GM19099 (cell line): ENCODE results near the gene VWA5B1.

Experiments
- POLR2A ChIP-seq: IDR thresholded peaks from 3 replicates; pipeline ENCODE4 v1.6.1; 2011; ENCODE audit warnings: low read depth; ENCODE audit not compliant: insufficient read length; ENCODE audit errors: extremely low read depth

VWA5B1 gene

DNA sequence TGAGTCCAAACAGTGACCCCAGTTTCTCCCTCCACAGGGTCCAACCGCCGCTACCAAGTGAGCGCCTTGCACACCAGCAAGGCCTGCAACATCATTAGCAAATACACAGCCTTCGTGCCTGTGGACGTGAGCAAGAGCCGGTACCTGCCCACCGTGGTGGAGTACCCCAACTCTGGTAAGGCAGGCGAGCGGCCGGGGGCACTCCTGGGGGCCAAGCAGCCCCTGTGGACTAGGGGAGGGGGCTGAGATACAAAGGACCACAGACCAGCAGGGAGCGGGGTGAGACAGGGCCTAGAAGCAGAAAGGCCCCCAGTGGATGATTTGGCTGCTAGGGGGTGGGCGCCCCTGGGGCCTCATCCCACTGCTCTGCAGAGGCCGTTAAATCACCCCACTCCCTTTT, 54.7 kb downstream of the VWA5B1 start:
- TF ChIP-seq POLR2A = no peak

DNA sequence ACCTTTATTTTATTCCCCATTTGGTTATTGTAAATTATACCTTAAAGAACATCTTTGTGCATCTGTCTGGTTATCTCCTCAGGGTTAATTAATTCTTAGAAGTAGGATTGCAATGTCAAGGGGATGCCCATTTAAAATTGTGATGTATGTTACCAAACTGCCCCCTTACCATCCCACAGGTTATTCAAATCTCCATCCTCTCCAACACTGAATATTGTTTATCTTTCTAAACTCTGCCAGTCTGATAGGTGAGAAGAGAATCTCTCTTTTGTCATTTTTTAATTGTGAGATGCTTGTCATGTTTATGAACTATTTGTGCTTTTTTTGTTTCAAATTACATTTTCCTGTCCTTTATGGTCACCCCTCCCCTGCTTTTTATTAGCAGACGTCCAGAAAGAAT, 55.8 kb downstream of the VWA5B1 start:
- no peak for TF ChIP-seq POLR2A

DNA sequence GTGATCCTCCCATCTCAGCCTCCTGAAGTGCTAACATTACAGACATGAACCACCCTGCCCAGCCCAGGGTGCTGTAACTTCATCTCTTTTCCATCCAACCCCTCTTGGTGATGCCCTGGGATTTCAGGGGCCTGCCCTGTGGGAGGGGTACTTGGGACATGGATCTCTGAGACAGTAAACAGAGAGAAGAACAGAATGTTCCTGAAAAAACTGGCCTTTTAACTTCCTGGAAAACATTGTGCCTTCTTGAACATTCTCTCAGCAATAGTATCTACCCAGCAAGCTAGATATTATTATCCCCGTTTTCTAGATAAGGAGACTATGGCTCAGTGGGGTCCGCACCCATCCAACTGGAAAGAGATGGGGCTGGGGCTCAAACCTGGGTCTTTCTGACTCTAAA, 57.0 kb downstream of the VWA5B1 start:
- TF ChIP-seq POLR2A = no peak

DNA sequence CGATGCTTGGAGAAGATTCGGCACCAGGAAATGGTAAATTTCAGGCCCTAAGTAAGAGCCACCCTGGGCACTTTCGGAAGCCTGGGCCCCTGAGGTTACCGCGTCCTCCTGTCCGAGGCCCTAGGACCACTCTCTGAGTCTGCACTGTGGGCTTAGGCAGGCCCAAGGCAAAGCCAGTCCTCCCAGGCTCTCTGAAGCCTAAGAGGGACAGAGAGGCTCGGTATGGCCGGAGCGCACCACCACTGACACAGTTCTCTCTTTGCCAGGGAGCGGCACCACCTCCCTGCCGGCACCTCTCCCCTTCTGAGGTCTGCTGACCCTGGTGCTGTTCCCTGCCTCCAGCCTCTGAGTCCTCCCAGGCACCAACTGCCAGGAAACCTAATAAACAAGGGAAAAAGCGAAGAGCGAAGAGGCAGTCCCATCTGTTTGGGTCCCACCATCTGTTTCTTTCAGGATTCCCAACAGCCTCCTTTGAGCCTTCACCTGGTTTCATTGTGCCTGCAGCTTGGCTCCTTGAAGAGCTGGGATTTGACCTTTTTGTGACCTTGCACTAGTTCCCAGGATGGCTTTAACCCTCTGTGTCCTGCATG, 57.7 kb downstream of the VWA5B1 start:
- no peak for TF ChIP-seq POLR2A

DNA sequence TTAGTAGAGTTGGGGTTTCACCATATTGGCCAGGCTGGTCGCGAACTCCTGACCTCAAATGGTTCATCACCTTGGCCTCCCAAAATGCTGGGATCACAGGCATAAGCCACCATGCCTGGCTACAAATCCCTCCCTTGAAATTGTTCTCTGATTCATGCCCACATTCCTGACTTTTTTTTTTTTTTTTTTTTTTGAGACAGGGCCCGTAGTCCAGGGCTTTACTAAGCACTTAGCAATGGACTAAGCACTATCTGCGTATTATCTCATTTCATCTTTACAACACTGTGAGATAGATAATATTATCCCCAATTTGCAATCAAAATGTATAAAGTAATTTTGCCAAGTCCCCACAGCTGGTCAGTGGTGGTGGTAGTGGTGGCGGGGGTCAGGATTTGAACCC, 58.9 kb downstream of the VWA5B1 start:
- TF ChIP-seq POLR2A = no peak

DNA sequence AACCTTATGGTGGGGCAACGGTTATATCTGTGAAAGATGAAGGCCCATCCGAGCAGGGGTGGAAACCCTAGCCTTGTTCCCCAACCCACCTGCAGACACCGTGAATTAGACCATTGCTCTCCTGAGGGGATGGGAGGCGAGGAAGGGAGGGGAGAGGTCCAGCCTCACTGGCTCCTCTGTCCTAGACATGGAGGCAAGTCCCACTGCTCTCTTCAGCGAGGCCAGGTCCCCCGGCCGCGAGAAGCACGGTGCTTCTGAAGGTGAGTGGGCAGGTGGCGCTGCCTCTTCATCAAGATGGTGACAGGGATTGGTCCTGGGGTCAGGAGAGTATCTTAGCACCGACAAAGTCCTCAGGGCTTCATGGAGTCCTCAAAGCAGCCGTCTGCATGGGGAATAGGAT, 59.3 kb downstream of the VWA5B1 start:
- TF ChIP-seq POLR2A = no peak

DNA sequence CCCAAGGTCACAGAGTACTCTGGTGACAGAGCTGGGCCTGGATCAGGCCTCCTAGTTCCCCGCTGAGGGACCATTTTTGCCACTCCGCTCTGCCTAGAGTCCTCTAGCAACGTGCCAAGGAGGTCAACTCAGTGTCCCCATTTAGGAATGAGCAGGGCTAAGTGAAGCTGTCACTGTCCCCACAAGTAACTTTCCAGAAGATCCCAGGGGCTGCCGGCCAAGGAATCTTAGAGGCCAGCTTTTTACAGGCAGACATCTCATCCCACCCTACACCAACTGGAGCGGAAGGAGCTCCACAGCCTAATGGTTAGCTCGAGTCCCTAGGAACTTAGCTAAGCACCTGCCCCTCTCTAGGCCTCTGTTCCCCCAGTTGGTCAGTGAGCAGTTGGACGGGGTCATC, 59.7 kb downstream of the VWA5B1 start:
- TF ChIP-seq POLR2A = no peak

DNA sequence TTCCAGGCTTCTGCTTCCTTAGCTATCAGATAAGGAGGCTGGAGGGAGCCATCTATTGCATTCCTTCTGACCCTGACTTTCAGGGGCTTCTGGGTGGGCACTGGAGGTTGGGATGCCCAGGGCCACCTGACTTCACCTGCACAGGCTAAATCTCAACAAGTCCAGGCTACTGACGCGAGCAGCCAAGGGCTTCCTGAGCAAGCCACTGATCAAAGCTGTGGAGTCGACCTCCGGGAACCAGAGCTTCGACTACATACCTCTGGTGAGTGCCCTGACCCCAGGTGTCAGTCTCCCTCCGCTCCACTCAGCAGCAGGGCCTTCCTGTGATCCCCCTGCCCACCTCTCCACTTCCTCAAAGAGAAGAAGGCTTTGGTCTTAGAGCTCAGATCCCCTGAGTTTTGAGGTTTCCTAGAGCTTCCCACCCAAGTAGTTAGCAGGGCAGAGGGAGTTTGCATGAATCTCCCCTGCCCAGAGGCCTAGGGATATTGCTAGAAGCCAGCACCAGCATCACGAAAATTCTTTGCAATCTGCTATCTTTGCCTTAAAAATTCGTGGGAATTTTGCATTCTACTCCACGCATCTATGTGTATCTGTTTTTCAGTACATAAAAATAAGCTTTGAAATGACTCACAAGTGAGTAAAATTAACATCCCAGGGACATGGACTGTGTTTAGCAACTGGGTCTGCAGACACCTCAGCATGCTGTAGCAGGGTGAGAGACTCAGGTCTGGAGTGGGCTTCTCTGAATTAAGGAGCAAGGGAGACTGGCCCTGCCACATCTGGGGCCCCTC, 61.4 kb downstream of the VWA5B1 start:
- TF ChIP-seq POLR2A = no peak

DNA sequence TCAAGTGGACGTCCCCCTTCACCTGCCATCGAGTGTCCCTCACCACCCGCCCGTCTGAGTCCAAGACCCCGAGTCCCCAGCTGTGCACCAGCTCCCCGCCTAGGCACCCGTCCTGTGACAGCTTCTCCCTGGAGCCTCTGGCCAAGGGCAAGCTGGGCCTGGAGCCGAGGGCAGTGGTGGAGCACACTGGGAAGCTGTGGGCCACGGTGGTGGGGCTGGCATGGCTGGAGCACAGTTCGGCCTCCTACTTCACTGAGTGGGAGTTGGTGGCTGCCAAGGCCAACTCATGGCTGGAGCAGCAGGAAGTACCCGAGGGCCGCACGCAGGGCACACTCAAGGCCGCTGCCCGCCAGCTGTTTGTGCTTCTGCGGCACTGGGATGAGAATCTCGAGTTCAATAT, 63.2 kb downstream of the VWA5B1 start:
- TF ChIP-seq POLR2A = no peak

DNA sequence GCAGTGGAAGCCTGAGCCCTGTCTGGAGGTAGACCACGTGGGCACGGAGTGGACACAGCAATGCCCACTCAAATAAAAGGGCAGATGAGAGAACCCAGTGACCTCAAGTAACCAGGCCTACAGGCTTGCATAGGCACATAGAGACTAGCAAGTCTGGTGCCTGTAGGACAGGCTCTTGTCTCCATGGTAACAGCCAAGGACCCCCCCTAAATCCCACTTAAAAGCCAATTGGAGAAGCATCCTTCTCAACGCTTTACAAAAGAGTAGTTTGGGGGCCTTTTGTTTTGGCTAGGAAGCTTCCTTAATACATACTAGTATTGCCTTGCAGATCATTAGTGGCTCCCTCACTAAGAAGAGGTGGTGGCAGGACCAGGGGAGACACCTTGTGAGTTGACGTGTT, 63.9 kb downstream of the VWA5B1 start:
- no peak for TF ChIP-seq POLR2A

DNA sequence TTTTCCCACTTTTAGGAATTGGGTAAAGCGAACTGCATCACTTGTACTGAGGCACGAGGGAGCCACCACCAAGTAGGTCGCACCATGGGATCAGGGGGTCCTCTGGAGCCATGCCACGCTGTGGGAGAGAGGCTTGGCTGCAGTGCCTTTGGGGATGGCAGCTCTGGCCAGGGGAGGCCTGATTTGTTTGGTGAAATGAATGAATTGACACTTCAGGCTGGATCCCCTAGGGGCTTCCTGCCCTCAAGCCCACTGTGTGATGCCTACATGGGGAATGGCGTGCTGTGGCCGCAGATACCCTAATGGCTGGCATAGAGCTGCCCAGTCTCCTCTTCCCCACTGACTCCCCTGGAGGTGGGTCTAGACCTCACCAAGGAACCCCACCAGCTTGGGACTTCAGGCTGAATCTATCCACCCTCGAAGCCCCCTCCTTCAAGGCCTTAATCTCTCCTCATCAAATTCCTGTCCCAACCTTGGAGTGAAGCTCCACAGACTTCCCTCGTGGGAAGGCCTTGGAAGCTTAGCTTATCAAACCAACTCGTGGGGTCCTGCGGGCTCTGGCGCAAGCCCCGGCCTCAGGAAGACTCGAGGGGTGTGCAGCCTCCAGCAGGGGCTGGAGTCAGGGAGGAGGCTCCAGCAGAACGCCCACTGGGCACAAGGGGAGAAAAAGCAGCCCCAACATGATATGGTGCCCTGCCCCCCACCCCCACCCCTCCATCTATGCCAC, 64.6 kb downstream of the VWA5B1 start:
- no peak for TF ChIP-seq POLR2A

DNA sequence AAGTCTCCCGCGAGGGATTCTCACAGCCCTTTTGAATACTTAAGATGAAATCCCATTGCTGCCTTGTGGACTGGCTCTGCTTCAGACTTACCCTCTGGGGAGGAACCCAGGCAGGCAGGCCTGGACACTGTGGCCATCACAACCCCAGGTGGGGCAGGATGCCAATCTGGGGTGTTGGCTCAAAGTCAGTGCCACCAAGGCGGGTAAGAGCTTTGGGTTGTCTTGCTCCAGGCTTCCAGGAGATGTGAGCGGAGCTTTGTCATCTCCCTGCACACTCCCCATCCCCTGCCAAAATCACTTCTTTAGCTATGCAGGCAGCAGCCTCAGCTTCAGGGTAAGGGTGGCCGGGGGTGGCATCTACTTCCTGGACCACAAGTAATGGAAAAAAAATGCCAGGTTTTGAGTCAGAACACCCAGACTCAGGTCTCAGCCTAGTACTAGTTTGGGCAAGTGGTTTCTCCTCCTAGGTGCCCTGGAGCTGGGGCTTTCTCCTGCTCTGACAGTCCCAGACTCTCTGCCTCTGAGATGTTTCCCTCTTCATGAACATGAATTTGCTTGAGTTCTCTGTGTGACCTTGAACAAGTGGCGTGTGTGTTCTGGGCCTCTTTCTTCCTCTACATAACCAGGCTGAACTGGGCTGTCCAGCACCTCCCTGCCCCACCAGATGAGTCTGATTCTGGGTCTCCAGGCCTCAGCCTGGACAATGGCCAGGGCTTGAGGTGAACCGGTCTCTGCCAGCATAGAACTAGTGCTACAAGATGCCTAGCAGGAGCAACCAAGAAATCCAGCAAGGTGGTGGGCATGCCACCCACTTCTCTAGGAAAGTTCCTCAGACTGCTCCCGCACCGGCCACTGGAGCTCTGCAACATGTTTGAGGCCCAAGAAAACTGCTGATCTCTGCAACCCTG, 65.4 kb downstream of the VWA5B1 start:
- no peak for TF ChIP-seq POLR2A

DNA sequence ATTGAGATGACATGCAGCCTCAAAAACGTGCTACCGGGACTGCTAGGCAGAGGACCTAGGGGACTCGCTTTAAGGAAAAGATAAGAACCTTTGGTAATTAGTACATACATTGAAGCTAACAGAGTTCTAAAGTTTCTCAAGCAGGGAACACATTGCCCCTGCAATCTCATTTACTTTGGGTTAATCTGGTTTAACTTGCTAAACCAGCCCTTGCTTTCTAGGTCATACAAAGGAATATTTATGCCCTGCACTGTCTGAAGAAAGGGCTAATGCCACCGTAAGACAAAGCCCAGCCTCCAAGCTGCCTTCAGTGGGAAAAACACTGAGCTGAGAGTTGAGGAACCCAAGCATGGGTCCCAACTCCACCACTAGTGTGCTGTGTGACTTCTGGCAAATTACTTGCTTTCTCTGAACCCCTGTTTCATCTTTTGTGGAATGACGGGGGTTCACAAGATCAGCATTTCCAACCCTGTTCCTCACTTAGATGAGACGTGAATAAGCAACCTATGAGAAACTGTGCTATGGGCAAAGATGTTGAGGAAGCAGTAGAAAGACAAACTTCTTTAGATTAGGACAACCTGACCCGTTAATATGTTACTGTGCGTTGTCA, 66.3 kb downstream of the VWA5B1 start:
- no peak for TF ChIP-seq POLR2A

DNA sequence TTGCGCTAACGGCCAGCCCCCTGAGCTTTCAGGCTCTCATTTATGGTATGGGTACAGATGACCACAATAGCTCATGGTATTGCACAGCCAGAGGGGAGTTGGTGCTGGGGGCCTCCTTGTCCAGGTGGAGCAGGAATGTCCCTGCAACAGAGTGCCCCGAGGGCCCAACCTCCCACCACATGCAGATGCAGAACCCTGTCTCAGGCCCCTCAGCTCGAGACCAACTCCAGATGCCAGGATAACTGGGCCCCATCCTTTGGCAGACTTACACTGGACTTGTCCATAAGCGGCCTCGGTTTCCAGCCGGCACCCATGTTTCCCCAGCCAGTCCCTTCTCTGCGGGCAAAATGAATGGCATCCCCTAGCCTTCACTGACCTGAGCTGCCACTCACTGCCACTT, 67.1 kb downstream of the VWA5B1 start:
- TF ChIP-seq POLR2A = no peak
